CD4-positive, alpha-beta T cell treated with Interleukin-17A for 1 hour (primary cell): ENCODE measurements around the gene OVOL1.
A peak's percentile ranks its signal among the peaks of the same experiment; 100 is the strongest.

ENCODE experiments used
- DNase-seq: peaks from one replicate; pipeline ENCODE4 v3.0.0-alpha.2; 2020

The OVOL1 gene

DNA sequence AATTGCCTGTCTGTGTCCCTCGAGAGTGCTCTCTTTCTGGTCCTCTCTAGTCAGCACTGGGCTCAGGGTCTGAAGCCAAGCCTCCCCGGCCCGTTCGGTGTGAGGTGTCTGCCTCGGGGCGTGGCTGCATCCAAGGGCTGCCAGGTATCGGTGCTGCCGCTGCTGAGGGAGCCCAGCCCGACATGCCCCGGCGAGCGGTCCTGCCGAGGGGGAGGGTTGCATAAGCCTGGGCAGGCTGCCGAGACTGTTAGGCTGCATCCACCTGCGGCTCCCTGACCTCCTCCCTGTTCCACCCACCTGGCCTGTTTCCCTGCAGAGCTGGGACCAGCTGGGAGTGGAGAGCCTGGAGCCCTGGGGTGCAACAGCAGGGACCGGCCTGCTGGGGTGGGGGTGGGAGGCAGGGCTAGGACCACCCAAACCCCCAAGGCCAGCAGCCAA is 6.3 kb downstream of the OVOL1 start:
- DNase-seq, result no peak

DNA sequence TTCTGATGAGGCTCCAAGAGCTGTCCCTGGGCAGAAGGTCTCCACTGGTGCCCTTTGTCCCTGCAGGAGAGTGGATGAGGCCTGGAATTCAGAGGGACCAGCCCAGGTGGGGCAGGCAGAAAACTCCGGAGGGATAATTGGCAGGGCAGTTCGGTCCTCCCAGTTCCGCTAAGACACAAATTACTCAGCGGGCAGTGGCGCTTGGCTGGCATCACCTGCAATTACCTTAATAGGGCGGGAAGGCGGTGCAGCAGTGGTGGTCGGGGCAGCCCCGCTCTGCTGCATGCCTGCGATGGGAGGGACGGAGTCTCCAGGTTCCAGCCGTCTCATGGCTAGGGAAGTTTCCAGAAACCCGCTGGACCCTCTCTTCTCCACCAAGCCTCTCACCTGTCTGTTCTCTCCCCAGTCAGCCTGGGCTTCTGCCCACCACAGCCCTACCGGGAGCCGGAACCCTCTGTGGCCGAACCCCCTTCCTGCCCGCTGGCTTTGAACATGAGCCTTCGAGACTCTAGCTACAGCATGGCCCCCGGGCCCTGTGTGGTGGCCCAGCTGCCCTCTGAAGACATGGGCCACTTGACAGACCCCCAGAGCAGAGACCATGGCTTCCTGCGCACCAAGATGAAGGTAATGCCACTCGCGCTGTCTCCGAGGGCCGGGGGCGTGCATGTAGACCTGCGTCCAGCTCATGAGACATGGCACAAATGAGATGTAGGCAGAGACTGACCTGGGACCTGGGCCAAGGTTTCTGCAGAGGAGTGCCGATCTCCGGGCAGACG is 7.0 kb downstream of the OVOL1 start:
- DNase-seq, result no peak

DNA sequence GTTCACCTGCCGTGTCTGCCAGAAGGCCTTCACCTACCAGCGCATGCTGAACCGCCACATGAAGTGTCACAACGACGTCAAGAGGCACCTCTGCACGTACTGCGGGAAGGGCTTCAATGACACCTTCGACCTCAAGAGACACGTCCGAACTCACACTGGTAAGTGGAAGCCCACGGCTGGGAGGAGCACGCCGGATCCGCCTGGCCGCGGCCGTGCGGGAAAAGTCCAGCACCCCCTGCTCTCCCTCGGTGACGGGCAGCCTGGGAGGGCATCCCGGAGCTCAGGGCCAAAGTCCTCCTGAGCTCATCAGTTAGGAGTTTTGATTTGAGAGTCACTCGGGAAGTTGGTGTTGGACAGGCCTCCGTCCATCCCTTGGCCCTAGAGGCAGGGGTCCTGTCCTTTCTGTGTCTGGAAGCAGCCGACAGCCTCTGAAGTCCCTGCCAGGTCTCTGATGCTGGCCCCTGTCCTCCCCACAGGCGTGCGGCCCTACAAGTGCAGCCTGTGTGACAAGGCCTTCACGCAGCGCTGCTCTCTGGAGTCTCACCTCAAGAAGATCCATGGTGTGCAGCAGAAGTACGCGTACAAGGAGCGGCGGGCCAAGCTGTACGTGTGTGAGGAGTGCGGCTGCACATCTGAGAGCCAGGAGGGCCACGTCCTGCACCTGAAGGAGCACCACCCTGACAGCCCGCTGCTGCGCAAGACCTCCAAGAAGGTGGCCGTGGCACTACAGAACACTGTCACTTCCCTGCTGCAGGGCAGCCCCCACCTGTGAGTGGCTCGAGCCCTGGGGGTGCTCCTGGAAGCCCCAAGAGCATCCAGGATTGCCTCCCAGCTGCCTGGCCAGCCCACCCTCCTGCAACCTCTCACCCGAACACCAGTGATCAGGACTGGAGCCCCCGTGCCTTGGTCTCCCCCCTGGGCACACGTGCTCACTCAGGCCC is 8.0 kb downstream of the OVOL1 start:
- DNase-seq, result no peak

DNA sequence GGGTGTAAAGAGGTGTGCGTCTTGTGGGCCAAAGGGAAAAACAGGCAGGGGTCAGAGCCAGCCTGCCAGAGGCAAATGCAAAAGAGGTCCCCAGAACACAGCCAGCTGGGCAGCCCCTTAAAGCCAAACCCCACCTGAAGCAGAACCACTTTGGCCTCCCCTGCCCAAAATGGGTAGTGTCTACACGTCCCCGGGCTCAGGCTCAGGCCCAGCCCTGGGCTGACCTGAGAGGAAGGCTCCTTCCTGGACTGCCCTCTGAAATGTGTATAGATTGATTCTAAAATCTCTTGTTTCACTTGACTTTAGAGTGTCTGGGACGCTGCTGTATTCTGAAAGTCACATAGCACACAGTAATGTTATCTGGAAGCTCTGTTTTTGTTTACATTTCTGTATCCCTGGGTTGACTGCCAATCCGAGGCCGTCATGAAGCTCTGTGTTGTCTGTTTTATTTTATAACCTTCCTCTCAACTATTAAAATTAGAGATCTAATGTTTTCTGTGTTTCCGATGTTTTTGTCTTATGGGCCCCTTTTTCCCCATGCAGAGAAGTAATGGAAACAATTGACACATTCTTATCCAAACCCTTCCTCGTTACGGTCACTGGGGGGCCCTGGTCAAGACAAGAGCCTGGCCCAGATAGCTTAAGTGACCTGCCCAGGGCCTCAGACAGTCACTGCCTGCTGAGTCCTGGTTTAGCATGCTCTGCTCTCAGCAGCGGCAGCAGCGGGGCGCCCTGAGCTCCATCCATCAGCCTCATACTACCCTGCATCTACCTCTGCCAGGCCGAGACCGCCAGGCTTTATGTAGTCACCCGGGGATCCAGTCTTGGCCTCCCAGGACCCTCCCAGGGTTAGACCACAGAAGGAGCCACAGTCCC is 10.1 kb downstream of the OVOL1 start:
- no peak for DNase-seq

DNA sequence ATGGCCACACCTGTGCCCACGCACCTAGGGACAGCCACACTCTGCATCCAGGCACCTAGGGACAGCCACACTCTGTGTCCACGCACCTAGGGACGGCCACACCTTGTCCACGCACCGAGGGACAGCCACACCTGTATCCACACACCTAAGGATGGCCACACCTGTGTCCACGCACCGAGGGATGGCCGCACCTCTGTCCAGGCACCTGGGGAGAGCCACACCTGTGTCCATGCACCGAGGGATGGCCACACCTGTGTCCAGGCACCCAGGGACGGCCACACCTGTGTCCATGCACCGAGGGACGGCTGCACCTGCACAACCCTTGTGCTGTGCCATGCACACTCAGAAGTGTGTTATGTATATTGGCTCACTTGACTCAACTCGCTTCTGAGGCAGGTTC is 10.8 kb downstream of the OVOL1 start:
- no peak for DNase-seq

DNA sequence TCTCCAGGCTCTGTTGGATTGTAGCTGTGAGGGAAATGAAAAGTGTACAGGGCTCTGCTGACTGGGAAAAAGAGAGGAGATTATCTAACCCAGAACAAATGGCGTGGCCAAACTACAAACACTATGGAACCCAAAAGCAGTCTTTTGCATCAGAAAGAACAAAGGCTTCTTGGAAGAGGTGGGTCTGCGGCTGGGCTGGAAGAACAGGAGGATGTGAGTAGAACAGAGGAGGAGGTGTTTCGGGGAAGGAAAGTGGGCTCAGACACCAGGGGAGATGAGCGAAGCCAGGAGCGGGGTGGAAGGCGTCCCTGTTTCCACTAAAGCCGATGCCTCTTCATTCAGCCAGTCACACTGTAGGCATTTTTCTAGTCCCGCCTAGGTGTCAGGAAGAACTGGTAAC is 12.0 kb downstream of the OVOL1 start:
- DNase-seq, result no peak

DNA sequence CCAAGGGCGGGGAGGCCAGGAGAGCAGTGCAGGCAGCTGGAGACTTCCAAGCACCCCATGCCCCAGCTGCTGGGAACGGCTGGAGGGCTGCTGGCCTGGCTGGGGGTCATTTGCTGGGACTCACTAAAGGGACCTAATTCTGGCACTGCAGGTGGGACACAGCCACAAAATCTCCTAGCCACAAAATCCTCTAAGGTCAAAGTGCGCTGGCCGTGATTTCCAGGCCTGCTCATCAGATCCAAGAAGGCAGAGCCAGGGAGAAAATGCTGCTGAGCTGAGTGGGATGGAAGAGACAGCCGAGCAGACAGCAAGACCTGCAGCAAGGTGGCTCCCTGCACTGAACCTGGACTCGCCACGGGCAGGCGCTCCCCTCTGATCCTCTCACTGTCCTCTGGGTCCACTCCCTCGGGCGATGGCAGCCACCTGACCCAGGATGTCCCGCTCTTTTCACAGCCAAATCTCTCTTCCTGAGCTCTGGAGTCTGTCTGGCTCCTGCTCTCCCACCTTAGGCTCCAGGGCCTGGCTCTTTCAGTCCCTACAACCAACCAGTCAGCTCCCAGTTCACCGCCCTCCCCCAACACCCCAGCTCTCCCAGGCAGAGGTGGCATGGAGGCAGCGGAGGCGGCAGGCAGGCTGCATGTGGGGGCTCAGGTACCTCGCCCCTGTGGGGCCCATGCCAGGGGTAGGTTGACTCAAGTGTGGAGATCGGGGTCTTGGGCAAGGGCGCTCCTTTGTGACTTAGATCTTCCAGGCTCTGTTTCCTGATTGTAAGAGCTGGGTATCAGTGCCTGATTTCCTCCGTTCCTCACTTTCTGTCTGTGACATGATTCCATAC is 14.5 kb downstream of the OVOL1 start:
- no peak for DNase-seq

DNA sequence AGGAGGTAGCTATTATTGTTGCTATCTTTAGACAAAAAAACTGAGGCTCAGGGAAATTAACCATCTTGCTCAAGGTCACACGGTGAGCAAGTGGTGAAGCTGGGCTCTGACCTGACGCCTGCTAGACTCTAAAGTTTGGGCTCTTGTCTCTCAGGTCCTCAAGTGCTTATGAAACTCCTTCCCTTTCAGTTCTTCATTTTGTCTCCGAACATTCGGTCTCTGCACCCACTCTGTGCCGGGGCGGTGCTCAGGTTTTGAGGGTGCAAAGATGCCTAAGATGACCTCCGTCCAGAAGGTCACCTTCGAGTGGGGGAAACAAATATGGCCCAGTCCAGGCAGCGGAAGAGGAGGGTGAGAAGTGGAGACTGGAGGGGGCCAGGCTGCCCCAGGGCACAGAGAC is 16.0 kb downstream of the OVOL1 start:
- DNase-seq, result no peak

DNA sequence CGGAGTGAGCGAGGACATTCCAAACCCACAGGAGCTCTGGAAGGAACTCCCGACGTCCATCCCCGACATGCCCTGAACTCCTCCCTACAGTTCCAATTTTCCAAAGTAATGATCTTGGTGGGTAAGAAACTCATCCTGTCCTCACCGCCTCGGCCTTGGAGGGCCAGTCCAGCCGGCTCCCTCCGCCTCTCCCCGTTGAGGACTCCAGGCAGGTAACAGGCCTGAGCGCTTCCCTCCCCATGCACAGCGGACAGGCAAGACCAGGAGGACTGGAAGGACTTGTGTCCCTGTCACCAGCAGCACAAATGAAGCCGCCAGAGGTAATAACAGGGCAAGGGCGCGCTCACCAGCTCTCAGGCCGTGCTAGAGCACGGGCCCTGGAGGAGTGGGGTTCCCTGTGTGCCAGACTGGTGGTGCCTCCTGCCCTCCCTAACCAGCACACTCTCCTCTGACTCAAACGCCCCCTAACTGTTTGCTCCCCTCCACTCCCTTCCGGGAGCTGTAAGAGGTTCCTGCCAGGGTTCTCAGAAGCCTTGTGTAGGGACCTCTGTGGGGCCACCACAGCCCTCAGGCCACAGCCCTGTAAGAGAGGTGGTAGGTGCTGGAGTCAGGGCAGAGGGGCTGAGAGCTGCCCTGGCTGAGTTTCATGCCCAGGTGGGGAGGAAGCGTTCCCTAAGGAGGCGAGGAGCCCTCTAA is 17.1 kb downstream of the OVOL1 start:
- DNase-seq, result no peak

DNA sequence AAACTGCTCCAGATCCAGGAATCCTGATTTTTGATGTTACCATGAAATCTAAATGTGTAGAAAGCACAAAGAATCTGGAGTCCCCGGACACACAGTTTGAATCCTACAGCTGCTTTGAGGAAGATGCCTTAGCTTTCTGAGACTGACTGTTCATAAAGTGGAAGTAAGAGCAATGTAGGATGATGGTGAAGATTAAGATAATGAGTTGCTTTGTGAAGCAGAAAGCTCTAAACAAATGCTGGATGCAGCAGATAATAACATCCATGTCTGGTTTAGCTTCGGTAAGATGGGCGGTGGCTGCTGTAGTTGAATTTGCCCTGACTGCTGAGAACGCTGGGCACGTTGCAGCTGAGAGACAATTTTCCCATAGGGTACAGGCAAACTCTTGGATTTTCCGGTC is 20.1 kb downstream of the OVOL1 start:
- DNase-seq, result no peak

DNA sequence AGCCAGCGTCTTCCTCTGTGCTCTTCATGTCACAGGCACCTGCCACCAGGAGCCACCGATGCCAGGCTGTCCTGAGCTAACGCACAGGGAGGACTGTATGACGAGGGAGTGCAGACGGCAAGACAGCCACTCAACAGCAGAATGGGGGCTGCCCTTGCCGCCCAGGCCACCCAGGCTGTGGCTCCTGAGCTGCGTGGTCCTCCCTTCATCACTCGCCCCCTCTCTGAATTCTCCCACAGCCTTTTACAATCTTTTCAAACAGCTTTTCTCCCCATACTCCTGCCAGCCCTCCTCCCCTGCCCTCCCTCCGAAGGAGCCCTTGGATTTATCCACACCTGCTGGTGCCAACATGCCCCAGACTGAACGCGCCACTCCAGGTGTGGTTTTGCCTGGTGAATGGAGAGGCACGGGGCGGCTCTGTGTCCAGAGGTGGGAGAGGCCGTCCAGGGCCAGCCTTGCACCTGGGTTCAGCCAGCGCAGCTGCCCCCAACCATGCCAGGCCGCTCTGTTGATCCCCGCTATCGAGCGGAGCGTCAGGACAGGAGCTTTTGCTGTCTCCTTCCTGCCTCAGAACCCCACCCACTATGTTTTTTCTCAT is 22.0 kb downstream of the OVOL1 start:
- no peak for DNase-seq

DNA sequence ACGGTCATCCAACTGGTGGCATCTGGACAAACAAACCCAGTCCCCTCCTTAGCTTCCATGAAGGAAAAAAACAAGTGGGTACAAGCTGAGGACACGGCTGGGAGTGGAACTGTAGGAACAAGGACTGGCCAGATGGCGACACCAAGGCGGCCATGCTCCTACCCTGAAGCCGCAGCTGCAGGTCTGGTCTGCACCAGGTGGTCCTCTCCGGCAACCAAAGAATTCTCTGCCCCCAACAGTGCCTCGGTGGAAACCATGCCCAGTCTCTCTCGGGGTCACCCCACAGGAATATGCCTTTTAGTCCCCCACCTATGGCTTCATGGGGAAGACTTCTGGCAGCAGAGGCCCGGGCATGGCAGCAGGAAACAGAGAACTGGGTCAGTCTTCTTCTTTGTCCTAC is 22.6 kb downstream of the OVOL1 start:
- no peak for DNase-seq

DNA sequence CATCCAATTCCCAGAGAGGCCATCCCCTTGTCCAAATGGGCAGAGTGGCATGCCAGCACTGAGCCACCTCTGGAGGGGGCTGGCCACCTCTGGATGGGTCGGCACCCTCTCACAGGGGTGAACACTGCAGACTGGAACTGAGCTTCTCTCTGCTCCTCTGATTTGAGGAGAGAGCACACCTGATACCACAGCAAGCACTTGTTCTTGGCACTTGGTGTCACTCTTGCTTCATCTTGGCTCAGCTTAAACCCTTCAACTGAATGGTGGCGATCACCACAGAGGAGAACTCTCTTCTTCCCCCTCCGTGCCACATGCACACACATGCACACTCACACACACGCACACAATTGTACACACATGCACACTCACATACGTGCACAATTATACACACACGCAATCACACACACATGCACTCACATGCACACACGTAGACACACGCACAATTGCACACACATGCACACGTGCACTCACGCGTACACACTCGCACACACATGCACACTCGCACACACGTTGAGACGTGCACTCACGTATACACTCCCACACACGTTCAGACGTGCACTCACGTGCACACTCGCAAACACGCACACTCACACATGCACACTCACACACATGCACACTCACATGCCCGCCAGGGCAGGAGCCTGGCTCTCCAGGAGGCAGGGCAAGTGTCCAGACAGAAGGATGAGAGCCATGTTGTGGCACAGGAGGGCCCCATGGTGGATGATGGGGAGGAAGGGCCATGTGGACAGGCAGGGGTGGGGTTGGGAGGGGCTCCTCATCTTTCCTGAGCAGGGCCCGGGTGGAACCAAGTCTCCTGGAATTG is 23.4 kb downstream of the OVOL1 start:
- DNase-seq, result peak; percentile 34

DNA sequence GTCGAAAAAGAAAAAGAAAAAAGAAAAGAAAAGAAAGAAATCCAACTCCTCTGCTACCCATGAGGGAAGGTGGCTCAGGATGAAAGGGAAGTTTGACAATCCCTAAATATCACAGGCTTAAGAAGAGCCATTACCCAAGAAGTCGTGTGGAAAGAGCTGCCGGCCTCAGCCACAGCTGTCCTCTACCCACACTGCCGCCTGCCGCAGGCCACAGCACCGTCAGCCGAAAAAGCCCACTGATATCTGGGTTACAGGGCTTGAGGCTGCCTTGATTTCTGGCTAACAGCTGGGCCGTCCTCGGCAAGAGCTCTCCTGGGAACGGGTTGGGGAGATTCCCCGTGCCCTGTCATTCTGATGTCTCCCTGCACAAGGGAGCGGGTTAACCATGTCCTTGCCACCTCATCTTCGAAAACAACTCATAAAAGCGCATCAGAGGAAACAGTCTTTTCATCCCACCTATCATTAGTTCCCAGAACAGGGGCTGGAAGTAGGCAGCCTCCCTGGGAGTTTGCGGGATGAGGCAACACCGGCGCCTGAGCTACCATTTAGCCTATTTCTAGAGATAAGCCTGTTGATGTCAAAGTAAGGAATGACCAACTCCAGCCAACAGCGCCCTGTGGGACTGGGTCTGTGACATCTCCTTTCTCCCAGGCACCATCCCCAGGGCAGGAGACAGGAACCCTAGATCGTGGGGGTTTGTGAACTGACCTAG is 25.1 kb downstream of the OVOL1 start:
- no peak for DNase-seq

DNA sequence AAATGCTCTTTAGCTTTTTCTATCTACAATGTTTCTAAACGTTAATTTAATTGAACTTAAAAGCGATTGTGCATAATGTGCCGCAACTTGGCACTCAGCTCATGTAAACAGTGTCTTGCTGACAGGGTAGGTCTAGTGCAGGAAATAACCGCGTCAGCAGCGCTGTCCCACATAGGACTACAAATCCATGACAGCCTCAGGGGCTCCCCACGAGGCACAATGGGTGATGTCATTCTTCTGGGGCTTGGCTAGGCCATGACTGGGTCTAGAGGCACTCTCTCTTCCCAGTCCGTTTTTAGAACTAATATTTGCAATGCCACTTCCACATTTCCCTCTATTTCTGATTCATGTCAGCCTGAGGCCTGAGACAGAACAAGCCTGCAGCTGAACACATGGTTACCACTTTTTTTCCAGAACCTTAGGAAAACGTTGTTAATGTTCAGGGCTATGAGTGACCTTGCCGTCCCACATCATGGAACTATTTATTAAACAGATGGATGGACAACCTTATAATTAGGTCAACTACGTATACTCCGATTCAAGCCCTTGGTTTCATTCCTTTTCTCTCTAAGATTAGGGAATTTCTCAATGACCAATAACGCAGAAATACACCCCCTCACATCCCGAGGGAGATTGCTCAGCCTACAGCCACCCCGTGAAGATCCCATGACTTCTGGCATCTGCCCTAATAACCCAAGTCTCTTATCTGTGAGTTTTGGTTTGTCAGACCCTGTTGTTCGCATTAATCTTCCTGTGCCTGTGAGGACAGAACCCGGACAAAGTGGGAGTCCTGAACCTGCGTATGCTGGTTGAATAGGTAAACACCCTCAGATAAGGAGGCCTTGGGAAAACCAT is 27.5 kb downstream of the OVOL1 start:
- DNase-seq, result no peak

DNA sequence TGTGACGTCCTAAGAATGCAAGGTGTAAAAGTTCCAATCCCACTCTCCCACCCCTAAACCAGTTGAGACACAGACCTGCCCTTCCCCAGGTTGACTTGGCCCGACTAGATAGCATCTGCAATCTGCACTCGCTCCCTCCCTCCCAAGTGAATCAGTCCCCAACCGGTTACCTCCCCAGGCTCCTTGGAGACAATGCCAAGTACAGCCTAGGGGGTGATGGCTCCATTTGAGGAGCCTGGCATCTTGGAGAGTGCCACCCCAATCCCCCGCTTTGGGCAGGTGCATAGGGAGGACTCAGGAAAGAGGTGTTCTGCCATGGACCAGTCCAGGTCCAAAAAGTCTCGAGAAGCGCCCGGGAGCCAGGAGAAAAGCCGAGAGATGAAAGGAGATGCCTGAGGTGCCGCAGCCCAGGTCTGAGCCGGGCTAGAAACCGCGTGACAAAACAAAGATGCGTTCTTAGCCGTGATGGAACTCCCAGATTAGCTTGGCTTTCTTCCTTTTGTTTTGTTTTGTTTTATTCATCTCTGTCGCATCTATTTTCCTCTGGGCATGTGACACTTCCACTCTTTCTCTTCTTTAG is 28.2 kb downstream of the OVOL1 start:
- DNase-seq, result no peak

DNA sequence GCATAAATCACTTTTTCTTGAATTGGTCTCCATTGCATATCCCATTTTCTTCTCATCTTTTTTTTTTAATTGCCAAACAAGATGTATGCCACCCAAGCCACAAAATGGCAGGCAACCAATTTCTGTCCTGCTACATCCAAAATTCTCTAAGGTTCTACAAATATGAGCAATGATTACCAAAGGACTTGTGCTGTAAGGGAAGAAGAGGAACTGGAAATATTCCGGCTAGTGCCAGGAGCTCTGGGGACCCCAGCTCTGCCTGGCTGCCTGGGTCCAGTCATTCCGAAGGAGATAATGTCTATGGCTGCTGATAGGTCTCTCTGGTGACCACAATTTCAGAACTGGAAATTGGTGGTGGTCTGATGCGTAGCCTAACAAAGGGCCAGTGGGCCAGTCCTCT is 29.8 kb downstream of the OVOL1 start:
- no peak for DNase-seq

DNA sequence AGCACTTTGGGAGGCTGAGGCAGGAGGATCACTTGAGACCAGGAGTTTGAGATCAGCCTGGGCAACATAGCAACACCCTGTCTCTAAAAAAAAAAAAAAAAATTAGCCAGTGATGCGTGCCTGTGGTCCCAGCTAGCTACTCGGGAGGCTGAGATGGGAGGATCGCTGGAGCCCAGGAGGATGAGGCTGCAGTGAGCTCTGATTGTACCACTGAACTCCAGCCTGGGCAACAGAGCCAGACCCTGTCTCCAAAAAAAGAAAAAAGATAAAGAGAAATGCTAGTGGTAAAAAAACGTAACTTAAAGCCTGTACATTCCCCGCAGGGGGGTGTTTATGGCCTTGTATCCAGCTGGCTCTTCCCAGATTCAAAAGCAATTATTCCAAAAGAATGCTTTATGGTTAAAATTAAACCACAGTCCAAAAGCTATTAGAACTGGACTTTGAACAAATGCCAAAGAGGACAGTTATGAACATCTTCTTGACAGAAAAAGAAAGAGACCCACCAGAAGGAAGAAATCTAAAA is 30.5 kb downstream of the OVOL1 start:
- no peak for DNase-seq
